ENCODE measurements around the gene RAP1A.

The RAP1A gene

DNA sequence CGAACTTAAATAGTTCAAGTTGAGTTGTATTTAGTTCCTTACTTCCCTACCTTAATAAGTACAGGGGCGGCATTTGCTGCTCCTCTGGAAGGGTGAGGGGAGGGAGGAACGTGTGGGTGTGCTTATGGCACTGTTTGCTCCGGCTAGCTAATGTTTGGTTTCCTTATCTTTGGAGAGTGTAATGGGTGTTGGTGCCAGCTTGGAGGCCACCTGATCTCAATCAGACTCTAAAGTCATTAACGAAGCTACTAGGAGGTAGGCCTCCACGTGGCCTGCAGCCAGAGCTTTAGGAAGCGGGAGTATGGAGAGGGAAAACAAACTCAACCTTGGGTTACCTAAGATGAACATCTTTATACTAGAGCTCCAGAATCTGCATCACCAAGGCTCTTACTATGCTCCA lies 43.0 kb upstream of the RAP1A start:
- no peak for DNase-seq
- Histone ChIP-seq H3K4me1 (peaks cover 0 to 10% (median 8%) of the 10 kb centered on the region in 4 donors), H3K27ac (no peak overlapping the region), H3K9me3 (no peaks in the 10 kb centered on the region), H3K27me3 (no peaks in the 10 kb centered on the region), H3K36me3 (no peaks in the 10 kb centered on the region), H3K4me3 (no peak overlapping the region)
- TF ChIP-seq, protein P1, sequence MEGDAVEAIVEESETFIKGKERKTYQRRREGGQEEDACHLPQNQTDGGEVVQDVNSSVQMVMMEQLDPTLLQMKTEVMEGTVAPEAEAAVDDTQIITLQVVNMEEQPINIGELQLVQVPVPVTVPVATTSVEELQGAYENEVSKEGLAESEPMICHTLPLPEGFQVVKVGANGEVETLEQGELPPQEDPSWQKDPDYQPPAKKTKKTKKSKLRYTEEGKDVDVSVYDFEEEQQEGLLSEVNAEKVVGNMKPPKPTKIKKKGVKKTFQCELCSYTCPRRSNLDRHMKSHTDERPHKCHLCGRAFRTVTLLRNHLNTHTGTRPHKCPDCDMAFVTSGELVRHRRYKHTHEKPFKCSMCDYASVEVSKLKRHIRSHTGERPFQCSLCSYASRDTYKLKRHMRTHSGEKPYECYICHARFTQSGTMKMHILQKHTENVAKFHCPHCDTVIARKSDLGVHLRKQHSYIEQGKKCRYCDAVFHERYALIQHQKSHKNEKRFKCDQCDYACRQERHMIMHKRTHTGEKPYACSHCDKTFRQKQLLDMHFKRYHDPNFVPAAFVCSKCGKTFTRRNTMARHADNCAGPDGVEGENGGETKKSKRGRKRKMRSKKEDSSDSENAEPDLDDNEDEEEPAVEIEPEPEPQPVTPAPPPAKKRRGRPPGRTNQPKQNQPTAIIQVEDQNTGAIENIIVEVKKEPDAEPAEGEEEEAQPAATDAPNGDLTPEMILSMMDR (IDR thresholded peaks at IDR 0.05) = no peak
- intact Hi-C loops (cut with DNase I; ENCODE audit: low total_unique reads) = no loop called here

DNA sequence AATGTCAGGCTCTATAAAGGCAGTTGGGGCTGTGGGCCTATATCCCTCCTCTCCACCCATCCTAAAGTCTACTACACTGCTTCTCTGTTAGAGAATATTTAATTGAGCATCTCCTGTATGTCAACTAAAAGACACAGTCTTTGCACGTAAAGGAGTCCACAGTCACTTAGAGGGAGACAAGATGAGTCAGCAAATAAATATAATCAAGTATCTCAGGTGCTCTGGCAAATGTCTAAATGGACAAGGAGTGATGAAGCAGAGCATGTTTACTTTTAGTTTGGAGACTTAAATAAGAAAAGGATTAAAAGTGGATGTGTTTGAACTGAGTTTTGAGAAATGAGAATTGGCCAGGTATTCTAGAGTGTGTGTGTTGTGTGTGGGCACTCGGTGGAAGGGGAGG lies 41.8 kb upstream of the RAP1A start:
- Histone ChIP-seq H3K9me3 (no peaks in the 10 kb centered on the region), H3K4me3 (no peak overlapping the region), H3K4me1 (peaks cover 0 to 4% (median 0%) of the 10 kb centered on the region in 4 donors), H3K27ac (no peak overlapping the region), H3K27me3 (no peaks in the 10 kb centered on the region), H3K36me3 (no peaks in the 10 kb centered on the region)
- DNase-seq = no peak
- TF ChIP-seq, protein P1 (IDR thresholded peaks at IDR 0.05) = no peak
- intact Hi-C loops (cut with DNase I; ENCODE audit: low total_unique reads) = no loop called here

DNA sequence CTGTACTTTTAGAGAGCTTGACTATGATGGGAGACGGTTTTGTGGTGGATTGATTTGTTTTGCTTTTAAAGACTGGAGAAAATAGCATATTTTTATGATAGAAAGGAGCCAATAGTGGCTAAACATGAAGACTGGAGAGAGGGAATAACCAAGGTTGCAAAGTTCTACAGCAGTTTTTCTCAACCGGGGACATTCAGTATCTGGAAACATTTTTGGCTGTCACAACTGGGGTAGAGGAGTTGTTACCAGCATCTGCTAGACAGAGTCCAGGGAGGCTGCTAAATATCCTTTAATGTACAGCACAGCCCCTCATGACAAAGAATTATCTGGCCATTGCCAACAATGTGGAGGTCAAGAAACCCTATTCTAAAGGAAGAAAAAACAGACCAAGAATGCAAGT lies 38.4 kb upstream of the RAP1A start:
- Histone ChIP-seq H3K36me3 (no peaks in the 10 kb centered on the region), H3K4me3 (no peak overlapping the region), H3K27ac (no peak overlapping the region), H3K9me3 (no peaks in the 10 kb centered on the region), H3K27me3 (no peaks in the 10 kb centered on the region), H3K4me1 (peaks cover 0 to 6% (median 0%) of the 10 kb centered on the region in 4 donors)
- TF ChIP-seq, protein P1 (IDR thresholded peaks at IDR 0.05) = no peak
- intact Hi-C loops (cut with DNase I; ENCODE audit: low total_unique reads) = no loop called here
- no peak for DNase-seq

DNA sequence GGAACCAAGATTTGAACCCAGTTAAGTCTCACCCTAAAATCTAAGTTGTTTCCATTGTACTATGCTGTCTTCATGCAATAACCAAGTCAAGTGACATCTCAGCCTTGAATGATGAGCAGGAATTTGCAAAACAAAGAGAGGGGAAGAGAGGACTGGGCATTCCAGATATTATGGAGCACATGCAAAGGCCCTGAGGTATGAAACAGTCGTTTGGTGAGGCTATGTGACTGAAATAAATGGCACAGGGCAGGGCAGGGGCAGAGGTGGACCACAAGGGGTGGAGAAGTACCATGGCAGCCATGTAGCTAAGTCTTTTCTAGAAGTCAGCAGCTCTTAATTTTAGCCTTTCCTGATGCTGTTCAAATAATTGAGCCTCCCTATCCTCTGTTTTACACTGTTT lies 37.6 kb upstream of the RAP1A start:
- H3K9me3 ChIP-seq = no peaks in the 10 kb centered on the region
- no peak overlapping the region for H3K4me3 ChIP-seq
- H3K4me1 ChIP-seq = peaks cover 0 to 6% (median 0%) of the 10 kb centered on the region in 4 donors
- no peak overlapping the region for H3K27ac ChIP-seq
- intact Hi-C loops (cut with DNase I; ENCODE audit: low total_unique reads) = no loop called here
- DNase-seq = no peak
- TF ChIP-seq, protein P1 (IDR thresholded peaks at IDR 0.05) = no peak
- no peaks in the 10 kb centered on the region for H3K27me3 ChIP-seq
- no peaks in the 10 kb centered on the region for H3K36me3 ChIP-seq

DNA sequence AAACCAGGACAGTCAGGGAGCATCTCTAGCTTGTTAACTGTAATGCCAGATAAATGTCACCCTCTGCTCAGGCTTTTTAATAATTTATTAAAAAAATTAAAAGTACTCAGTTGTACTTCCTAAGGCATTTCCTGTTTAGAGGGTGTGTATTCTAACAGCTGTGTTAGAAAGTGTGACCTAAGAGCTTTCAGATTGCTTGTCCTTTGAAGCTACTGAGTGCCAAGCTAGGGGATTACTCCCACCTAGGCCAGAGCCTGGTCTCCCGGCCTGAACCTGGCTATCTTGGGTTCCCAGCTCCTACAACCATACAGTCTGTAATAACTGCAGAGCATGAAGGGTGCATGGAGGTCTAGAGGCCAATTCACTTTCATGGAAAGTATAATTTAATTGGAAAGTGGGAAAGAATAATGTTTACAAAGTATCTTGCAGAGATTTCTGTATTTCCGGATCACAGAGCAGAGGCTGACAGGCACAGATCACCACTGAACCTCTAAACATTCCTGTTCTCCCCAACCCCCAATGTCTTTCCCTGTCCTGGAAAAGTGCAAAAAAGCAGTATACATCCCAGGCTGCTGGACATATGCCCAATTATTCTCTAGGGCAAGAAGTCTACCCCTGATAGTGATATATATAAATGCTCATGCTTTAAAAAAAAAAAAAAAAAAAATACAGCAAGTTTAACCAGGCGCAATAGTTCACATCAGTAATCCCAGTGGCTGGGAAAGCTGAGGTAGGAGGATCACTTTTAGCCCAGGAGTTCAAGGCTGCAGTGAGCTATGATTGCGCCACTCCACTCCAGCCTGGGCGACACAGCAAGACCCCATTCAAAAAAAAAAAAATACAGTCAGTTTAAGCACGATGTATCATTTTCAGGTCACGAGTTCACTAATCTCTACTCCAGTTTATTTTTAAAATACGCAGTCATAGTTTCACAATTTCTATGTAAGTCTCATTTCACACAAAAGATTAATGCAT lies 36.7 kb upstream of the RAP1A start:
- TF ChIP-seq, protein P1 (IDR thresholded peaks at IDR 0.05) = no peak
- H3K4me1 ChIP-seq = peaks cover 0 to 6% (median 0%) of the 10 kb centered on the region in 4 donors
- H3K27me3 ChIP-seq = no peaks in the 10 kb centered on the region
- DNase-seq = no peak
- no peaks in the 10 kb centered on the region for H3K36me3 ChIP-seq
- no peaks in the 10 kb centered on the region for H3K9me3 ChIP-seq
- no peak overlapping the region for H3K27ac ChIP-seq
- no peak overlapping the region for H3K4me3 ChIP-seq
- intact Hi-C loops (cut with DNase I; ENCODE audit: low total_unique reads) = no loop called here

All from tibial artery (tissue), 4 donors.